Cardiac muscle cell (in vitro differentiated cells and primary cell): Measurements from ENCODE around the gene MOXD1. TPM values are rescaled to one million over a fixed set of nuclear protein-coding genes. Genes with fewer than 3 reads are reported as not detected.
A peak's percentile ranks its signal among the peaks of the same experiment; 100 is the strongest.

Source experiments
- DNase-seq, 2 donors: peaks; one replicate each; pipeline versions ENCODE4 v3.0.0 to v3.0.0-alpha.2; 2010 to 2017; ENCODE audit warnings: low read depth in 1 of 2, low spot score in 1 of 2
- H3K27ac ChIP-seq: fragments of 200-600 bp; sonication (generic); 2 replicates; pipeline ENCODE4 v1.5.1; 2016
- H3K27me3 ChIP-seq: fragments of 200-600 bp; sonication (generic); 2 replicates; pipeline ENCODE4 v1.6.0; 2016; ENCODE audit warnings: control low read depth
- H3K36me3 ChIP-seq: fragments of 200-600 bp; sonication (generic); 2 replicates; pipeline ENCODE4 v1.5.1; 2016; ENCODE audit warnings: control low read depth
- H3K4me1 ChIP-seq: fragments of 200-600 bp; sonication (generic); 2 replicates; pipeline ENCODE4 v1.8.1; 2017; ENCODE audit warnings: low read depth, mild to moderate bottlenecking, mixed run types
- H3K4me3 ChIP-seq: fragments of 200-600 bp; sonication (generic); 2 replicates; pipeline ENCODE4 v1.5.1; 2016; ENCODE audit warnings: mild to moderate bottlenecking
- H3K9me3 ChIP-seq: fragments of 200-600 bp; sonication (generic); 2 replicates; pipeline ENCODE4 v1.5.1; 2017; ENCODE audit warnings: low read depth, mild to moderate bottlenecking, control low read depth
- CTCF ChIP-seq: IDR thresholded peaks from 2 replicates; pipeline ENCODE4 v1.5.1; 2012; ENCODE audit warnings: low read depth, mild to moderate bottlenecking, low read length
- polyA plus RNA-seq: library from polyadenylated mRNA; unstranded; fragments of >200 nt; fragmentation: Nextera tagmentation; extraction: Ambion mirVana; gene quantifications from 2 replicates; pipeline ENCODE4 v1.2.1, GENCODE V29; 2016
- total RNA-seq: library from RNA; depleted of rRNA; stranded (reverse); fragments of >200 nt; gene quantifications from 2 replicates; pipeline ENCODE4 v1.2.3, GENCODE V29; 2016

MOXD1 gene
- total RNA-seq (19.0 and 30.6 TPM in 2 replicates), polyA plus RNA-seq (20.8 and 47.4 TPM in 2 replicates)

GRCh38 chr6:132400883-132401617, at the start of gene MOXD1:
Gene MOXD1, minus strand, starts transcription at chr6:132401475. Its CDS starts 49 bp downstream, at chr6:132401426.
- Histone ChIP-seq H3K4me3 (peak within 1 kb of the TSS; percentile 81), H3K27me3 (peaks cover 63% of the 10 kb centered on the region), H3K9me3 (no peaks in the 10 kb centered on the region), H3K4me1 (no peaks in the 10 kb centered on the region), H3K36me3 (no peaks in the 10 kb centered on the region), H3K27ac (no peak within 1 kb of the TSS)
- DNase-seq: peak; percentile 68 to 71
- TF ChIP-seq CTCF: no peak

DNA sequence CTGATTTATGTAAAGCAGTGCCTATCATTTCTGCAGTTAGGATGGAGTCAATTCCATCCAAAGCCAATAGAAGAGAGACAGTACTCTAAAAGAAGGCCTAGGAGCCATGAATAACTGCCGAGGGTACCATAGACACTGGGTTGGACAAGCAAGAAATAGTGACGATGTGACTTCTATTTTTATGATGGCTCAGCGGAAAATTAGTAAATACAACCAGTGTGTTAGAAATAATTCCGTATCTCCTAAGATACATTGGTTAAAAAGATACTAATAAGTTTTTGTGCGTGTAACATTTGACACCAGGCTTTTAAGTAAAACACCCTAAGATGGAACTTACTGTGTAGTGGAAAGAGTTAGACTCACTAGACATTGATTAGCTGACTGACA, 45.6 kb upstream of the MOXD1 start:
- Histone ChIP-seq H3K27ac (no peak overlapping the region), H3K4me1 (peaks cover 8% of the 10 kb centered on the region), H3K36me3 (no peaks in the 10 kb centered on the region), H3K9me3 (no peaks in the 10 kb centered on the region), H3K27me3 (no peaks in the 10 kb centered on the region), H3K4me3 (no peak overlapping the region)
- TF ChIP-seq CTCF: no peak
- no peak for DNase-seq

DNA sequence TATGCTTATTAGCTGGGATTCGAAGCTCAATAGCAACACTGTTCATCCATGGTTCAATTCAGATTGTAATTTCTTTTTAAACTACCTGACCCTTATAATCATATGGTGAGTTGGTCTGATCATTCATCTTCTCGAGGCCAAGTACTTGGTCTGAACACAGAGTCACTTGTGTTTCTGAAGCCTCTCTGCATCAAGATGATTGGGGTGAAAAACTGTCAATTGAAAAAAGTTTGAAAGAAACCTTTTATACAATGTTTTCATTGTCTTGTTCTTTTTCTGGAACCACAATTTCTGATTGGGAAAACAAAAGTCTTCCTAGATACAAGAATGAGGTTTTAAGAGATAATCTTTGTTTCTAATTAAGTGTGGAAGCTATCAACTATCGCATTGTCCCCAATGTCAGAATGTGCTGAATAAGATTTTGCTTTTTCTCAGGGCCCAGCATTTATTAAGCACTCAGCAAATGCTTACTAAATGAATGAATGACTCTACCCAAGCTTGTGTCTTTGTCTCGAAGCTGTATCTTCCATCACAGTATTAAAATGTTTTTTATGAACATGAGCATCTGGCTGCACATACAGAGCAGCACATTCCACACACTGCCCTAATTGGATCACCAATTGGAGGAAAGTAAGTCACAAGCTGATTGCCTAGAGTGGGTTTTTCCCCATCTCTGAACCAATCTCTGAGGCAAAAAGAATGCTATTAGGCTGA, 45.0 kb upstream of the MOXD1 start:
- no peak for TF ChIP-seq CTCF
- DNase-seq: no peak
- H3K4me3 ChIP-seq: no peak overlapping the region
- H3K9me3 ChIP-seq: no peaks in the 10 kb centered on the region
- peaks cover 8% of the 10 kb centered on the region for H3K4me1 ChIP-seq
- no peak overlapping the region for H3K27ac ChIP-seq
- no peaks in the 10 kb centered on the region for H3K36me3 ChIP-seq
- H3K27me3 ChIP-seq: no peaks in the 10 kb centered on the region

GRCh38 chr6:132445201-132445951, 44.1 kb upstream of the MOXD1 start:
- no peak for TF ChIP-seq CTCF
- no peak overlapping the region for H3K27ac ChIP-seq
- no peak overlapping the region for H3K4me3 ChIP-seq
- peak in 1 of 2 donors; percentile 74 for DNase-seq
- H3K36me3 ChIP-seq: no peaks in the 10 kb centered on the region
- H3K27me3 ChIP-seq: no peaks in the 10 kb centered on the region
- no peaks in the 10 kb centered on the region for H3K9me3 ChIP-seq
- H3K4me1 ChIP-seq: peaks cover 8% of the 10 kb centered on the region

- no peaks in the 10 kb centered on the region for H3K27me3 ChIP-seq
- no peak overlapping the region for H3K4me3 ChIP-seq
- no peaks in the 10 kb centered on the region for H3K36me3 ChIP-seq
- no peak overlapping the region for H3K27ac ChIP-seq
- H3K4me1 ChIP-seq: peaks cover 8% of the 10 kb centered on the region
- TF ChIP-seq CTCF: no peak
- DNase-seq: peak in 1 of 2 donors; percentile 25
- no peaks in the 10 kb centered on the region for H3K9me3 ChIP-seq
Observed at GRCh38 chr6:132443206-132443605, 41.9 kb upstream of the MOXD1 start.
